Measurements from ENCODE around the gene BIN1.

- TF ChIP-seq, protein P1, sequence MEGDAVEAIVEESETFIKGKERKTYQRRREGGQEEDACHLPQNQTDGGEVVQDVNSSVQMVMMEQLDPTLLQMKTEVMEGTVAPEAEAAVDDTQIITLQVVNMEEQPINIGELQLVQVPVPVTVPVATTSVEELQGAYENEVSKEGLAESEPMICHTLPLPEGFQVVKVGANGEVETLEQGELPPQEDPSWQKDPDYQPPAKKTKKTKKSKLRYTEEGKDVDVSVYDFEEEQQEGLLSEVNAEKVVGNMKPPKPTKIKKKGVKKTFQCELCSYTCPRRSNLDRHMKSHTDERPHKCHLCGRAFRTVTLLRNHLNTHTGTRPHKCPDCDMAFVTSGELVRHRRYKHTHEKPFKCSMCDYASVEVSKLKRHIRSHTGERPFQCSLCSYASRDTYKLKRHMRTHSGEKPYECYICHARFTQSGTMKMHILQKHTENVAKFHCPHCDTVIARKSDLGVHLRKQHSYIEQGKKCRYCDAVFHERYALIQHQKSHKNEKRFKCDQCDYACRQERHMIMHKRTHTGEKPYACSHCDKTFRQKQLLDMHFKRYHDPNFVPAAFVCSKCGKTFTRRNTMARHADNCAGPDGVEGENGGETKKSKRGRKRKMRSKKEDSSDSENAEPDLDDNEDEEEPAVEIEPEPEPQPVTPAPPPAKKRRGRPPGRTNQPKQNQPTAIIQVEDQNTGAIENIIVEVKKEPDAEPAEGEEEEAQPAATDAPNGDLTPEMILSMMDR (IDR thresholded peaks at IDR 0.05) = no peak
- no peak for TF ChIP-seq POLR2A (IDR thresholded peaks at IDR 0.05)
Observed at GRCh38 chr2:127053731-127054603, 53.0 kb downstream of the BIN1 start.
